SK-N-SH treated with all-trans-retinoic acid at 6 μM for 48 hours (cell line): Measurements from ENCODE around the gene SPAG4.

ENCODE experiments used
- ARNTL ChIP-seq: fragments of 450-650 bp; formaldehyde crosslinking; IDR thresholded peaks from 2 replicates; pipeline ENCODE4 v1.5.0; 2020; ENCODE audit warnings: low read depth, mild to moderate bottlenecking, moderate library complexity, borderline replicate concordance
- ISL1 ChIP-seq: fragments of 250-450 bp; sonication (Bioruptor Pico); IDR thresholded peaks from 2 replicates; pipeline ENCODE4 v2.1.2; 2022; ENCODE audit warnings: mild to moderate bottlenecking, moderate library complexity
- POU6F1 ChIP-seq: fragments of 250-450 bp; sonication (Bioruptor Pico); IDR thresholded peaks from 2 replicates; pipeline ENCODE4 v1.8.0; 2021; ENCODE audit warnings: low read depth, mild to moderate bottlenecking, moderate library complexity, borderline replicate concordance
- RARB ChIP-seq: fragments of 250-450 bp; sonication (Bioruptor Pico); IDR thresholded peaks from 2 replicates; pipeline ENCODE4 v1.8.0; 2021; ENCODE audit warnings: mild to moderate bottlenecking, moderate library complexity
- SNAI2 ChIP-seq: fragments of 250-450 bp; sonication (Bioruptor Pico); IDR thresholded peaks from 2 replicates; pipeline ENCODE4 v1.5.0; 2020; ENCODE audit warnings: mild to moderate bottlenecking, moderate library complexity
- TCF4 ChIP-seq: fragments of 250-450 bp; sonication (Bioruptor Pico); IDR thresholded peaks from 2 replicates; pipeline ENCODE4 v1.8.0; 2021; ENCODE audit warnings: mild to moderate bottlenecking, moderate library complexity, borderline replicate concordance
- ZFP30 ChIP-seq: fragments of 450-650 bp; formaldehyde crosslinking; IDR thresholded peaks from 2 replicates; pipeline ENCODE4 v1.5.0; 2022; ENCODE audit warnings: mild to moderate bottlenecking, moderate library complexity
- ZNF565 ChIP-seq: fragments of 450-650 bp; formaldehyde crosslinking; conservative IDR thresholded peaks from 2 replicates; pipeline ENCODE4 v1.5.0; 2020; ENCODE audit warnings: low read depth, mild to moderate bottlenecking, moderate library complexity
- ZNF8 ChIP-seq: fragments of 450-650 bp; formaldehyde crosslinking; IDR thresholded peaks from 2 replicates; pipeline ENCODE4 v1.5.0; 2020; ENCODE audit warnings: mild to moderate bottlenecking, moderate library complexity

- TF ChIP-seq POU6F1 (CRISPR knock-in tag), result no peak
- TF ChIP-seq RARB (CRISPR knock-in tag), result no peak
- no peak for TF ChIP-seq ZNF565 (CRISPR knock-in tag)
- TF ChIP-seq ISL1 (CRISPR knock-in tag), result no peak
- TF ChIP-seq ZFP30 (CRISPR knock-in tag), result no peak
- no peak for TF ChIP-seq ZNF8
- no peak for TF ChIP-seq ARNTL (CRISPR knock-in tag)
- TF ChIP-seq TCF4 (CRISPR knock-in tag), result no peak
- no peak for TF ChIP-seq SNAI2 (CRISPR knock-in tag)
These were observed 44.7 kb downstream of the SPAG4 start for GRCh38 chr20:35660122-35660937.
